Measurements from ENCODE around the gene BRD4. TPM values are rescaled to one million over a fixed set of nuclear protein-coding genes. Genes with fewer than 3 reads are reported as not detected.
A peak's percentile ranks its signal among the peaks of the same experiment; 100 is the strongest.

The BRD4 gene
- total and polyA plus RNA-seq, 8 donors, result 51.1 to 89.6 (median 56.6) TPM

GRCh38 chr19:15307169-15307568 lies 25.2 kb downstream of the BRD4 start:
- Histone ChIP-seq H3K4me1 (peaks cover 12 to 90% of the 10 kb centered on the region in 2 donors), H3K27ac (no peak overlapping the region)
- no peak for TF ChIP-seq CTCF (IDR thresholded peaks at IDR 0.05)

GRCh38 chr19:15305582-15306334 lies 26.6 kb downstream of the BRD4 start:
- DNase-seq, result no peak
- ATAC-seq, result no peak
- no peak overlapping the region for H3K27ac ChIP-seq
- H3K36me3 ChIP-seq, result no peaks in the 10 kb centered on the region
- intact Hi-C loops (cut with DNase I), result no loop called here
- H3K4me1 ChIP-seq, result peaks cover 22 to 91% of the 10 kb centered on the region in 2 donors
- H3K27me3 ChIP-seq, result no peaks in the 10 kb centered on the region
- H3K9me3 ChIP-seq, result no peaks in the 10 kb centered on the region
- TF ChIP-seq CTCF (IDR thresholded peaks at IDR 0.05), result no peak
- H3K4me3 ChIP-seq, result no peak overlapping the region

More at GRCh38 chr19:15307169-15307568, 25.2 kb downstream of the BRD4 start:
- H3K4me3 ChIP-seq, result no peak overlapping the region
- ATAC-seq (no peak), DNase-seq (no peak)
- H3K36me3 ChIP-seq, result no peaks in the 10 kb centered on the region
- H3K9me3 ChIP-seq, result no peaks in the 10 kb centered on the region
- intact Hi-C loops (cut with DNase I), result no loop called here
- no peaks in the 10 kb centered on the region for H3K27me3 ChIP-seq

- H3K27ac ChIP-seq, result peak overlapping the region in 1 of 2 donors; percentile 5
- H3K4me3 ChIP-seq, result no peak overlapping the region
- H3K9me3 ChIP-seq, result no peaks in the 10 kb centered on the region
Observed at GRCh38 chr19:15304140-15304705, 28.1 kb downstream of the BRD4 start.

GRCh38 chr19:15303105-15303780 lies 29.1 kb downstream of the BRD4 start:
- H3K27ac ChIP-seq, result peak overlapping the region in 1 of 2 donors; percentile 37
- H3K4me1 ChIP-seq, result peaks cover 33 to 94% of the 10 kb centered on the region in 2 donors
- H3K9me3 ChIP-seq, result no peaks in the 10 kb centered on the region
- intact Hi-C loops (cut with DNase I), result no loop called here
- ATAC-seq (peak; percentile 33), DNase-seq (no peak)
- H3K27me3 ChIP-seq, result no peaks in the 10 kb centered on the region
- no peaks in the 10 kb centered on the region for H3K36me3 ChIP-seq
- H3K4me3 ChIP-seq, result no peak overlapping the region
- TF ChIP-seq CTCF (IDR thresholded peaks at IDR 0.05), result no peak

More at GRCh38 chr19:15304140-15304705, 28.1 kb downstream of the BRD4 start:
- intact Hi-C loops (cut with DNase I), result no loop called here
- Histone ChIP-seq H3K4me1 (peaks cover 25 to 93% of the 10 kb centered on the region in 2 donors), H3K27me3 (no peaks in the 10 kb centered on the region), H3K36me3 (no peaks in the 10 kb centered on the region)
- TF ChIP-seq CTCF (IDR thresholded peaks at IDR 0.05), result no peak
- DNase-seq (no peak), ATAC-seq (no peak)
